Stimulated activated CD8-positive, alpha-beta memory T cell treated with anti-CD3 and anti-CD28 coated beads, Interleukin-12 subunit alpha, Interleukin-12 subunit beta, amount 100 ng/mL, for 1 hour (primary cell): Measurements from ENCODE around the gene CDK19.
"Not testable (repeated sequence)": the region's sequence is repeated elsewhere in the genome, so short reads cannot be mapped to it uniquely, and the experiment has no call there.

Experiments used
- DNase-seq: peaks from one replicate; pipeline ENCODE4 v3.0.0-alpha.2; 2020; ENCODE audit warnings: low read depth

The CDK19 gene

GRCh38 chr6:110756817-110757216 is 58.5 kb downstream of the CDK19 start:
- no peak for DNase-seq

DNA sequence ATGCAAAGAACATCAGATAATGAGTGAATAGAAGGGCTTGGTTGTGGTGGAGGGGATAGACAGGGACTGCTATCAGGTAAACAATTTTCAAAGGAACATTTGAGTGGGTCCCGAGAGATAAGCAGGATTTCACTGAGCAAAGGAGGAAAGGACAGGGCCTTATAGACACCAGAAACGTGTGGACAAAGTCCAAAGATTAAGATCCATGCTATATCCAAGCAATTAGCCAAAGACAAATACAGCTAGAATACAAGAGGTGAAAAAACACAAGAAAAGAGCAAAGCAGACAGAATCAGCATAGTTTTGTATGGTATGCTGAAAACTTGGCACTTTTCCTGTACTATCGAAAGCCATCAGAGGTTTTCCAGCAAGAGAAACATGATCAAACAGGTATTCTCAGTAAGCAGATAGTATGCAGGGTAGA is 59.8 kb downstream of the CDK19 start:
- no peak for DNase-seq

DNA sequence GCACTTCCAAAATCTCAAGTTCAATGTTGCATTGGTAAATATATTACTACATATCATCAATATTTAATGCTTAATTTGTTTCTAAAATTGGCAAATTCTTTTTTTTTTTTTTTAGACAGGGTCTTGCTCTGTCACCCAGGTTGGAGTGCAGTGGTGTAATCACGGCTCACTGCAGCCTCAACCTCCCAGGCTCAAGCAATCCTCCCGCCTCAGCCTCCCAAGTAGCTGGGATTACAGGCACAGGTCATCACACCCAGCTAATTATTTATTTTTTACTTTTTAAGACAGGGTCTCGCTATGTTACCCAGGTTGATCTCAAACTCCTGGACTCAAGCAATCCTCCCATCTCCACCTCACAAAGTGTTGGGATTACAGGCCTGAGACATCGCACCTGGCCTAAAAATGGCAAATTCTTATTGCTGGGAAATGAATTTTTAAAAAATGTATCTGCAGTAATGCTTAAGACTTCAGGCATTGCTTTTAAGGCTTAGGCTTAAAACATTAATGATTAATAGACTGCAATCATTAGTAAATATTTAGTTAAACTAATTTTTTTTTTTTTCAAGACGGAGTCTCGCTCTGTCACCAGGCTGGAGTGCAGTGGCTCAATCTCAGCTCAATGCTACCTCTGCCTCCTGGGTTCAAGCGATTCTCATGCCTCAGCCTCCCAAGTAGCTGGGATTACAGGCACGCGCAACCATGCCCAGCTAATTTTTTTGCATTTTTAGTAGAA is 61.2 kb downstream of the CDK19 start:
- not testable (repeated sequence) for DNase-seq

DNA sequence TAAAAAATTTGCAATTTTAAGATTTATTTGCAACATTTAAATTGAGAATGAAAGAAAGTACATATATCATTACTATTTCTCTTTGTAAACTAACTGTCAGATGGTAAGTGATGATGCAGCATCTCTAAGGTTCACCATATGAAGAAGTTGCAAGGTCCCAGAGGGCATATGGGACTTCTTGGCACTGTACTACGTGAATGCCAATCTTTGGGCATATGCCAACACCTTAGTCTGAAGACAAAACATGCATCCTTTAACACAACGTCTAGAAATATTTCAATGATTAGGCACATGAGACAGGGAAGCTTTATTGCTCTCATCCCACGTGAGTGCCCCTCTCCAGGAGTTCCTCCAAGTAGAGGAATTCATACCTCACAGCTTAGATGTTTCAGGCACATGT is 66.8 kb downstream of the CDK19 start:
- DNase-seq: no peak

GRCh38 chr6:110746680-110747079 is 68.6 kb downstream of the CDK19 start:
- no peak for DNase-seq

DNA sequence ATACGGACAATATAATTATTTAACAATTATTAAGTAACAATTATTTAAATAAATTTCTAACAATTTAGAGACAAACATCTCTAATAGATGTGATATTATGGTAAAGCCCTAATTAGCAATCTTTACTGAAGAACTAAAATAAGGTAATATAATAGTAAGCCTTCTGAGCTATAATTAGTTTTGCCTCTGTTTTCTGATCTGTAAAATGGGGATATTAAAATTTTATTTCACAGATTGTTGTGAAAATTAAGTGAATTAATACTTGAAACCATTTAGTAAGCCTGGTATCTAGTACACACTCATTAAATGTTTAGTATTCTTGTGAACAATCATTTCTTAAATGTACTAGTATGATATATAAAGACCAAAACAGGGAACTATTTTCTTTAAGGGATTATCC is 70.3 kb downstream of the CDK19 start:
- no peak for DNase-seq

GRCh38 chr6:110742552-110742951 is 72.7 kb downstream of the CDK19 start:
- not testable (repeated sequence) for DNase-seq

GRCh38 chr6:110741517-110741916 is 73.8 kb downstream of the CDK19 start:
- no peak for DNase-seq

DNA sequence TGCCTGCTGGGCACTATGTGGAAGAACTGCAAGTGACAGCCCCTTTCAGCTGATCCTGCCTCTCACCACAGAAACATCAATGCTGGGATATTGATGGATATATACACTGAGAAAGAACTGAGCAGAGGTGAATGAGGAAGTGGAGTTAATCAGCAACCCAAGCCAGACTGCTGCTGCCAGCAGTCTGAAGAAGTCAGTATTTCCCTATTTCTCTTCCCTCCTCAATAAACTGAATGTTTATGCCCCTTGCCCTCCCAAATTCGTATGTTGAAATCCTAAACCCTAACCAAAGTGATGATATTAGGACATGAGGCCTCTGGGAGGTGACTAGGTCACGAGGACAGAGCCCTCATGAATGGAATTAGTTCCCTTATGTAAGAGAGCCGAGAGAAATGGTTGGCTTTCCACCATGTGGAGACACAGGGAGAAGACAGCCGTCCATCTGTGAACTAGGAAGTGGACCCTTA is 76.3 kb downstream of the CDK19 start:
- DNase-seq: no peak

- no peak for DNase-seq
These were observed 79.6 kb downstream of the CDK19 start for GRCh38 chr6:110735666-110736065.

DNA sequence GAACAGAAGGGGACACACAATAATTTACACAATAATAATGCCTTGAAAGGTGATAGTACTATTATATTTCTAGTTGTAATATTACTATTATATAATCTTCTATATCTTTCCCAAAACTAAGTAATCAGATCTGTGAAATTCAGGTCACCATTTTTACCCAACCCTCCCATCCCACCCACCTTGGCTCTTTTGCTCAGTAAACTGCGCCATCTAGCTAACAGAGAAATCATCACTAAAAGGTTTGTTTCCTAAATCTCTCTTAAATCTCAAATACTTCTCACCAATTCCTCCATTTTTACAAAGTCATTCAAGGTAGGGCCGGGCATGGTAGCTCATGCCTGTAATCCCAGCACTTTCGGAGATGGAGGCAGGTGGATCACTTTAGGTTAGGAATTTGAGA is 83.4 kb downstream of the CDK19 start:
- no peak for DNase-seq

DNA sequence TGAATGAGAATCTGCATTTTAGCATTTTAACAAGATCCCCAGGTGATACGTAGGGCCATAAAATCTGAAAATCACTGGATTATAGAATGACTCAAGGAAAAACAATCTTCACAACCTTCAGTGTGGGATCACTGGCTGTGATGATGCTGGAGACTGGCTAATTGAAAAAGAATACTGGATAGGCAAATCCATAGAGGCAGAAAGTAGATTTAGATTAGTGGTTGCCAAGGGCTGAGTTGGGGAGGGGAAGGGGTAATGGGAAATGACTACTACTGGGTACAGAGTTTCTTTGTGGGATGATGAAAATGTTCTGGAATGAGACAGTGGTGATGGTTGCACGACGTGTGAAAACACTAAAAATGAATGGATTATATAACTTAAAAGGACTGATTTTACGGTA is 84.1 kb downstream of the CDK19 start:
- DNase-seq: no peak

GRCh38 chr6:110728501-110728900 is 86.8 kb downstream of the CDK19 start:
- no peak for DNase-seq

GRCh38 chr6:110723017-110723416 is 92.3 kb downstream of the CDK19 start:
- DNase-seq: no peak

DNA sequence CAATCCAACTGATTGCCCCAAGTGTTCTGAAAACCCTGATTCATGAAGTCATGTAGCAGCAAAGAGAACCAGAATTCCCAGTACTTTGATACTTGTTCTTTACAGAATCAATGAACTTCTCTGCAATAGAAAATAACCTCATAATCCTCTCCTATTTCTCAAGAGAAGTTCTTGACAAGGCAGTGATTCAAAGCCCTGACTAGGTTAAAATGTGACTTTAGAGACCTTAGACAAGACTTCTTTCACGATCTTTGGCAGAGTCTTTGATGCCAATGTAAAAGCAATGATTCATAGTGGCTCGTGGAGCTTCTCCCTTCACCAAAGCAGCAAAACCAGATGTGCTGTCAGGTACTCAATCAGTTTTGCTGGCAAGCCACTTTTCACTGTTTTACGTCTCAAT is 95.2 kb downstream of the CDK19 start:
- DNase-seq: no peak

DNA sequence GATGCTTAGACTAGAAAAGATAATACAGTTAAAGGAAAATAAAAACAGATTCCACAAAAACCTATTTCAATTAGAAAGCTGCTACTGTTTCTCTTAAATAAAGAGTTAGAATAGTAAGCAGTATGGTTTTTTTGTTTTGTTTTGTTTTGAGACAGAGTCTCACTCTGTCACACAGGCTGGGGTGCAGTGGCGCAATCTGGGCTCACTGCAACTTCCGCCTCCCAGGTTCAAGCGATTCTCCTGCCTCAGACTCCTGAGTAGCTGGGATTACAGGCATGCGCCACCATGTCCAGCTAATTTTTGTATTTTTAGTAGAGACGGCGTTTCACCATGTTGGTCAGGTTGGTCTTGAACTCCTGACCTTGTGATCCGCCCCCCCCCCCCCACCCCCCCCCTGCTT is 95.7 kb downstream of the CDK19 start:
- not testable (repeated sequence) for DNase-seq

DNA sequence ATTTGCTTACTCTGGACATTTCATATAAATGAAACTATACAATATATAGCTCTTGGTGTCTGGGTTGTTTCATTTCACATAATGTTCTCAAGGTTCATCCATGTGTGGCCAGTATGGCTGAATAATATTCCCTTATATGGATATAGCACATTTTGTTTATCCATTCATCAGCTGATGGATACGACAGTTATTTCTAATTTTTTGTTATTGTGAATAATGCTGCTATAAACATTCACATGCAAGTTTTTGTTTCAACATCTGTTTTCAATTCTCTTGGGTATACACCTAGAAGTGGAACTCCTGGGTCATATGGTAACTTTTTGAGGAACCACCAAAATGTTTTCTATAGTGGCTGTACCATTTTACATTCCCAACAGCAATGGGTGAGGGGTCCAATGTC is 101.1 kb downstream of the CDK19 start:
- DNase-seq: no peak

GRCh38 chr6:110712238-110712637 is 103.0 kb downstream of the CDK19 start:
- DNase-seq: no peak

DNA sequence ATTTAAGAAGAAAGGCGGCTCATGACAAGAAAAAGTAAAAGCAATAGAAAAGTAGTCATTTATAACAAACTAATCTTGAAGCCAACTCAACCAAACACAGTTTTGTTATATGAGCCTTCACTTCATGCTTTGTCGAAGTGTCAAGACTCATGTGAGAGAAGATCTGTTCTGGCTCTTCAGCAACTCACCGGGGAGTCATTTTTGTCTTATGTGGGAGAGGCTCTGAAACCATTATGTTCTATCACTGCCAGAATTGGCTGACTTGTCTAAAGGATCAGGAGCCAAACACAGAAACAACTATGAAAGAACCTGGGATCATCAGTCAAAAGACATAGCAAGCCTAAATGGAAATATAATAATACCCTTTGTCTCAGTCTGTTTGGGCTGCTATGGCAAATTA is 105.2 kb downstream of the CDK19 start:
- DNase-seq: no peak

GRCh38 chr6:110708295-110708950 is 106.8 kb downstream of the CDK19 start:
- DNase-seq: no peak

- no peak for DNase-seq
These were observed 109.7 kb downstream of the CDK19 start for GRCh38 chr6:110705543-110705942.

DNA sequence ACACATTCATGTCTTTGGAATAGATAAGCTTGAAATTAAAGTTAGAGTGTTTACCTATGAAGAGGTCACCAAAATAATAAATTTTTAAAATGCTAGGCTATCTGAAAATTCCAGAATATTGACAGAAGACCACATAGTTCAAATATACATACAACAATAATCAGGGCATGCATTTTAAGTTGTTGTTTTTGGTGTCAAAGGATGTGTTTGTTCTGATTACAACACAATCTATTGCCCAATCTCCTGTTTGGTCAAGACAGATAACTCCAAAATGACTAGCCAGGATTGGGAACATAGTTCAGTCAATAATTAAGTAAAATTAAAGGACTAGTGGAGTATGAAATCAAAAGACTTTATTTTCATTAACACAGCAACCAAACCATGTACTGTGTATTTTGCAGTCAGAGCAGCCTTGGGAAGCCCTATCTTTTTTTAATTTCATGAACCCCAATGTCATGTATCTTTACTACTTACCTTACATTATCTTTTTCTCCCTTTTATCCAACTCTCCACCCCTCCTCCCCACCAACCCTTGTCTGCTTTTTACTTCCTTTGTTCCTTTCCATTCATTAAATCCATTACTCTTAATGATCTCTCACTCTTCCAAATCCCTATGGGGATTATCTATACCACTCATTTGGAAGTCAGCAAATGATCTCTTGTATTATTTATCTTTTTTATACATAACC is 111.2 kb downstream of the CDK19 start:
- no peak for DNase-seq
